Gastrocnemius medialis (tissue), 4 donors: ENCODE measurements around the gene PDRG1. TPM values are rescaled to one million over a fixed set of nuclear protein-coding genes. Genes with fewer than 3 reads are reported as not detected.

ENCODE experiments used
- ATAC-seq, 2 donors: fragments of 150-250 bp; one replicate each; pipeline ENCODE4 v1.9.1; 2016
- DNase-seq, 2 donors: peaks; one replicate each; pipeline ENCODE4 v3.0.0-alpha.2; 2019
- H3K27ac ChIP-seq, 4 donors: fragments of 200-600 bp; sonication (generic); 1 replicate in 1 of 4; 2 replicates in 3 of 4; pipeline ENCODE4 v1.5.1; 2016 to 2018; ENCODE audit warnings: mild to moderate bottlenecking in 2 of 4, moderate library complexity in 1 of 4
- H3K27me3 ChIP-seq, 3 donors: fragments of 200-600 bp; sonication (generic) in 2 of 3; 1 replicate in 1 of 3; 2 replicates in 2 of 3; pipeline versions ENCODE4 v1.5.1 to v1.6.0; 2016 to 2019; ENCODE audit warnings: mild to moderate bottlenecking in 1 of 3, moderate library complexity in 1 of 3
- H3K36me3 ChIP-seq, 2 donors: fragments of 200-600 bp; sonication (generic) in 1 of 2; one replicate each; pipeline ENCODE4 v1.5.1; 2017 to 2018
- H3K4me1 ChIP-seq, 2 donors: fragments of 200-600 bp; sonication (generic) in 1 of 2; one replicate each; pipeline ENCODE4 v1.5.1; 2016 to 2017; ENCODE audit warnings: mild to moderate bottlenecking in 2 of 2
- H3K4me3 ChIP-seq, 4 donors: fragments of 200-600 bp; sonication (generic) in 3 of 4; 1 replicate in 1 of 4; 2 replicates in 3 of 4; pipeline ENCODE4 v1.5.1; 2016 to 2019; ENCODE audit warnings: mild to moderate bottlenecking in 2 of 4
- H3K9me3 ChIP-seq, 3 donors: fragments of 200-600 bp; sonication (generic) in 2 of 3; 1 replicate in 1 of 3; 2 replicates in 2 of 3; pipeline ENCODE4 v1.5.1; 2016 to 2019
- POLR2A ChIP-seq, 2 donors: fragments of 450-650 bp; IDR thresholded peaks; one replicate each; pipeline ENCODE4 v1.6.1; 2017; ENCODE audit warnings: antibody characterized with exemption in 2 of 2, mild to moderate bottlenecking in 2 of 2, moderate library complexity in 2 of 2
- in situ Hi-C, 4 donors: fragments of 200-750 bp; cut with MboI; loops; one replicate each; pipeline versions ENCODE4 v1.15.0 to v1.8.0; 2017; ENCODE audit warnings: low sequenced_read_pairs in 4 of 4
- intact Hi-C: fragments of 100-400 bp; cut with DNase I; formaldehyde crosslinking; loops from one replicate; pipeline ENCODE4 v1.15.1; 2023; ENCODE audit warnings: low total_unique reads
- total RNA-seq, 4 donors: library from RNA; depleted of rRNA; stranded (reverse); fragments of >200 nt; gene quantifications; one replicate each; pipeline versions ENCODE4 v1.1.0 to v1.2.3, GENCODE V29; 2016
- TF ChIP-seq, protein P1 (sequence below), 5 experiments: fragments of 450-650 bp in 3 of 5; fragments of 200-600 bp in 2 of 5; sonication (generic) in 2 of 5; IDR thresholded peaks in 4 of 5; conservative IDR thresholded peaks in 1 of 5; 1 replicate in 4 of 5; 2 replicates in 1 of 5; pipeline ENCODE4 v1.5.1; 2016 to 2019; ENCODE audit warnings: antibody characterized with exemption in 5 of 5, mild to moderate bottlenecking in 3 of 5, moderate library complexity in 3 of 5

The PDRG1 gene
- total RNA-seq, 4 donors from 2014 or later, result 7.0 to 12.9 (median 9.6) TPM

DNA sequence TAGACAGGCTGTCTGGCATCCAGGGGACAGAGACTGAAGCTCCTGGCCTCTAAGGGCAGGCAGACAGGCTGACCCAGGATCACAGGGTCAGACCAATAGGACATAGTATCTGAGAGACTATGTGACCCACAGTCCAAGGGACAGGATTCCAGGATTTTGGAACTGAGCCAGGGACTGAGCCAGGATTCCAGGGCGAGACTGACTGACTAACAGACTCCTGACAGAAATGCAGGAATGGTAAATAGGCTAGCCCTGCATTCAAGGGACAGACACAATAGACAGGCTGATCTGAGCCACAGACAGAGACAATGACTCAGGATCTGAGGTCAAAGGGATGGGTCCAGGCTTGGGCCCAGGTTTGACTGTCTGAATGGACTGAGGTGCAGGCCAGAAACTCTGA is 35.9 kb upstream of the PDRG1 start:
- TF ChIP-seq, protein P1, sequence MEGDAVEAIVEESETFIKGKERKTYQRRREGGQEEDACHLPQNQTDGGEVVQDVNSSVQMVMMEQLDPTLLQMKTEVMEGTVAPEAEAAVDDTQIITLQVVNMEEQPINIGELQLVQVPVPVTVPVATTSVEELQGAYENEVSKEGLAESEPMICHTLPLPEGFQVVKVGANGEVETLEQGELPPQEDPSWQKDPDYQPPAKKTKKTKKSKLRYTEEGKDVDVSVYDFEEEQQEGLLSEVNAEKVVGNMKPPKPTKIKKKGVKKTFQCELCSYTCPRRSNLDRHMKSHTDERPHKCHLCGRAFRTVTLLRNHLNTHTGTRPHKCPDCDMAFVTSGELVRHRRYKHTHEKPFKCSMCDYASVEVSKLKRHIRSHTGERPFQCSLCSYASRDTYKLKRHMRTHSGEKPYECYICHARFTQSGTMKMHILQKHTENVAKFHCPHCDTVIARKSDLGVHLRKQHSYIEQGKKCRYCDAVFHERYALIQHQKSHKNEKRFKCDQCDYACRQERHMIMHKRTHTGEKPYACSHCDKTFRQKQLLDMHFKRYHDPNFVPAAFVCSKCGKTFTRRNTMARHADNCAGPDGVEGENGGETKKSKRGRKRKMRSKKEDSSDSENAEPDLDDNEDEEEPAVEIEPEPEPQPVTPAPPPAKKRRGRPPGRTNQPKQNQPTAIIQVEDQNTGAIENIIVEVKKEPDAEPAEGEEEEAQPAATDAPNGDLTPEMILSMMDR (IDR thresholded peaks at IDR 0.05 in 4 of 5, conservative IDR thresholded peaks at IDR 0.05 in 1 of 5), result no peak
- no peak for TF ChIP-seq POLR2A (IDR thresholded peaks at IDR 0.05)
- ATAC-seq (no peak), DNase-seq (no peak)
- intact Hi-C loops, result no loop called here
- Histone ChIP-seq H3K36me3 (no peaks in the 10 kb centered on the region), H3K27me3 (peaks cover 0 to 2% (median 0%) of the 10 kb centered on the region in 3 donors), H3K9me3 (no peaks in the 10 kb centered on the region), H3K27ac (no peak overlapping the region), H3K4me1 (no peaks in the 10 kb centered on the region), H3K4me3 (no peak overlapping the region)
- in situ Hi-C loops, result no loop called here

DNA sequence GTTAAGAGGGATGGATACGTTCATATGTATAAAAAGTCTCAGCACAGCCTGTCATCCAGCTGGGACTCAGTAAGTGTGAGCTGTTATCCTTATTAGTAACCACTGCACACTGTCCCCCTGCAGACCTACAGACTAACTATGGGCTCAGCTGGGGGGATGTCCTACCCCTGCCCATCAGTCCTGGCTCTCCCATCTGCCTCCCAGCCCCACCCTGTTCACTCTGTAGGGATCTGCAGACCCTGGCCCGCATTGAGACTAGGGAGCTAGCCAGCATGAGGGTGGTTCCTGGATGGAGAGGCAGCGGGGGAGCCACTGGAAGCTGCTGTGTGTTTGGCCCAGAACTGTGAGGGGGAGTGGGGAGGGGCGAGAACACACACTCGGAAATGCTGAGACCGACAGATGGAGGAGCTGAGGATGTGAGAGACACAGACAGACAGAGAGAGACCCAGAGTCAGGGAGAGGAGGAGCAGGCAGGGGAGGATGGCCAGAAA is 33.2 kb upstream of the PDRG1 start:
- no peak overlapping the region for H3K27ac ChIP-seq
- H3K4me1 ChIP-seq, result no peaks in the 10 kb centered on the region
- ATAC-seq, result no peak
- in situ Hi-C loops, result no loop called here
- no peak for DNase-seq
- no peaks in the 10 kb centered on the region for H3K9me3 ChIP-seq
- intact Hi-C loops, result no loop called here
- no peaks in the 10 kb centered on the region for H3K36me3 ChIP-seq
- peaks cover 0 to 2% (median 0%) of the 10 kb centered on the region in 3 donors for H3K27me3 ChIP-seq
- H3K4me3 ChIP-seq, result no peak overlapping the region
- TF ChIP-seq POLR2A (IDR thresholded peaks at IDR 0.05), result no peak
- TF ChIP-seq, protein P1 (IDR thresholded peaks at IDR 0.05 in 4 of 5, conservative IDR thresholded peaks at IDR 0.05 in 1 of 5), result no peak

DNA sequence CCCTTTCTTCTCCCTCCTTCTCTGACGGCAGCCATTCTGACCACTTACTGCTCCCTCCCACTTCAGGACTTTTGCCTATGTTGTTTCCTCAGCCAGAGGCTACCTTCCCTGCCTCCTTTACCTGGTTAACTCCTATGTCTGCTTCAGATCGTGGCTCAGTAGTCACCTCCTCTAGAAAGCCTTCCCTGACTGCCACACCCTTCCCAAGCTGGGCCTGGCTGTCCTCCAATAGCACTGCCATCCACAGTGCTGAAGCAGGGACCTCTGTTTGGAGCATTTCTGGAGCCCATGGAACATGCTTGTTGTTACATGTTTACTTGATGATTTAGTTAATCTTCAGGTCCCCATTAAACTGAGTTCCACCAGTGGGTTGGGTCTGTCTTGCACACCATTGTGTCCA is 29.9 kb upstream of the PDRG1 start:
- Histone ChIP-seq H3K27ac (no peak overlapping the region), H3K9me3 (no peaks in the 10 kb centered on the region), H3K36me3 (no peaks in the 10 kb centered on the region), H3K4me3 (no peak overlapping the region), H3K27me3 (peaks cover 0 to 7% (median 3%) of the 10 kb centered on the region in 3 donors), H3K4me1 (no peaks in the 10 kb centered on the region)
- intact Hi-C loops, result no loop called here
- in situ Hi-C loops, result no loop called here
- no peak for DNase-seq
- TF ChIP-seq, protein P1 (IDR thresholded peaks at IDR 0.05 in 4 of 5, conservative IDR thresholded peaks at IDR 0.05 in 1 of 5), result no peak
- TF ChIP-seq POLR2A (IDR thresholded peaks at IDR 0.05), result no peak
- no peak for ATAC-seq

DNA sequence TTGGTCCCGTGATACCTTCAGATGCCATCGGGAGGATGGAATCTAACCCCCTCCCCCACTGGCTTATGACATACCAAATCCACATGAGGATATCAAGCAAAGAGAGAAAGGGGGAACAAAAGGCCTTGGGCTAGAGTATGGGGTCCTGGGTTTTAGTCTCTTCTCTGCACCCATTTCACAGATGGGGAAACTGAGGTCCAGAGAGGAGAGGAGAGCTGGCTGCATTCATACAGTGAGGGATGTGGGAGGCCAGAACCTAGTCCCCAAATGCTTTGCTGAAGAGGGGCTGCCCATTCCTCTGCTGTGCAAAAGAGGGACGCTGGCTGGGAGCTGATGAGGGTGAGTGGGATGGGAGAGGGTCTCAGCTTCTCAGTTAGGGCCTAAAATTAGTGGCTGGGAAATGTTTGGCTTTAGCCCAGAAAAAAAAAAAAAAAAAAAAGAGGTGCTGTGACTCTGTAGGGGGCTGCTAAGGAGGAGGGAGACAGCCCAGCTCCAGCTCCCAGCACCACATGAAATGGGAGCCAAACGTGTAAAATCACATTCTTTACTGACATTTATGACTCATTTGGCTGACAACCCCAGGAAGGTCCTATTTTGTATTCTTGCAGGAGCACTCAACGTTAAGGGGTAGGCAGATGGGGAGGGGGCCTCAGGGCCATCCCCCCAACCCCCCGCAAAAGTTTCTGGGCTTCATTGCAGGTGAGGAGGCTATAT is 28.0 kb upstream of the PDRG1 start:
- intact Hi-C loops, result no loop called here

More for the DNA sequence above, 28.0 kb upstream of the PDRG1 start:
- in situ Hi-C loops, result no loop called here
- Histone ChIP-seq H3K27ac (no peak overlapping the region), H3K9me3 (no peaks in the 10 kb centered on the region), H3K4me3 (no peak overlapping the region), H3K4me1 (no peaks in the 10 kb centered on the region), H3K36me3 (no peaks in the 10 kb centered on the region), H3K27me3 (peaks cover 3 to 8% (median 7%) of the 10 kb centered on the region in 3 donors)
- DNase-seq (no peak), ATAC-seq (no peak)
- no peak for TF ChIP-seq POLR2A (IDR thresholded peaks at IDR 0.05)
- TF ChIP-seq, protein P1 (IDR thresholded peaks at IDR 0.05 in 4 of 5, conservative IDR thresholded peaks at IDR 0.05 in 1 of 5), result no peak
